Posterior vena cava (tissue), 2 donors: ENCODE measurements around the gene RETREG2. TPM values are rescaled to one million over a fixed set of nuclear protein-coding genes. Genes with fewer than 3 reads are reported as not detected.
A peak's percentile ranks its signal among the peaks of the same experiment; 100 is the strongest.

Experiments used
- DNase-seq: peaks from one replicate; pipeline ENCODE4 v3.0.0-alpha.2; 2020; ENCODE audit warnings: low spot score
- intact Hi-C, 2 donors: fragments of 100-400 bp; cut with DNase I; formaldehyde crosslinking; loops; one replicate each; pipeline versions ENCODE4 v1.14.1 to v1.14.2; 2022 to 2023
- long read RNA-seq, 2 donors: library from polyadenylated mRNA; unstranded; transcript quantifications; one replicate each; pipeline ENCODE4 v2.0.0, GENCODE V29; 2020 to 2021
- total RNA-seq, 2 donors: library from RNA; stranded (reverse); fragmentation: NEBNext Ultra II Directional; extraction: Animal tissue kit (Norgen Biotek cat#: 25700); gene quantifications; one replicate each; pipeline ENCODE4 v1.2.1, GENCODE V29; 2021
- donor health status: DM: yes; HTN: yes; CAD: no.
- donor health status: DM: yes; HTN: yes; CAD: no.

The RETREG2 gene
- total RNA-seq, result 10 to 100 TPM; 54.4 to 56.8 TPM
- long read RNA-seq, donor 1, full-length matches to known transcripts, result 12 of 19 reads
- long read RNA-seq, donor 1, partial matches to known transcripts, result 1 of 19 reads
- long read RNA-seq, donor 1, other reads (novel, unspliced or antisense), result 6 of 19 reads
- long read RNA-seq, donor 2, full-length matches to known transcripts, result 2 of 25 reads
- long read RNA-seq, donor 2, partial matches to known transcripts, result 4 of 25 reads
- long read RNA-seq, donor 2, other reads (novel, unspliced or antisense), result 19 of 25 reads

GRCh38 chr2:219177552-219178376 lies at the start of gene RETREG2:
RETREG2 (plus strand) TSS chr2:219178275; CDS start chr2:219178353, 78 bp downstream.
- DNase-seq, result peak; percentile 95
- intact Hi-C loops, result loop anchor here in 1 of 2 donors (5.0 kb wide), 1 partner anchor 40 kb away; the partner anchor contains the start of gene ABCB6

- no peak for DNase-seq
- intact Hi-C loops, result no loop called here
These were observed 49.7 kb upstream of the RETREG2 start for GRCh38 chr2:219128396-219128795.

- DNase-seq, result no peak
- intact Hi-C loops, result no loop called here
These were observed 48.5 kb upstream of the RETREG2 start for GRCh38 chr2:219129589-219129988.

GRCh38 chr2:219131327-219131726 lies 46.7 kb upstream of the RETREG2 start:
- intact Hi-C loops, result no loop called here

GRCh38 chr2:219131744-219132143 lies 46.3 kb upstream of the RETREG2 start:
- DNase-seq, result no peak
- intact Hi-C loops, result no loop called here

More at GRCh38 chr2:219131327-219131726, 46.7 kb upstream of the RETREG2 start:
- DNase-seq, result no peak

GRCh38 chr2:219133976-219134375 lies 44.1 kb upstream of the RETREG2 start:
- intact Hi-C loops, result no loop called here
- DNase-seq, result no peak

GRCh38 chr2:219140722-219141121 lies 37.4 kb upstream of the RETREG2 start:
- intact Hi-C loops, result no loop called here
- no peak for DNase-seq

- intact Hi-C loops, result no loop called here
- no peak for DNase-seq
These were observed 35.7 kb upstream of the RETREG2 start for GRCh38 chr2:219142329-219142728.

GRCh38 chr2:219149667-219150066 lies 28.4 kb upstream of the RETREG2 start:
- DNase-seq, result no peak
- intact Hi-C loops, result no loop called here

GRCh38 chr2:219155054-219155644 lies 22.9 kb upstream of the RETREG2 start:
- intact Hi-C loops, result no loop called here
- DNase-seq, result no peak

GRCh38 chr2:219157396-219157795 lies 20.7 kb upstream of the RETREG2 start:
- DNase-seq, result no peak
- intact Hi-C loops, result no loop called here

GRCh38 chr2:219158025-219158424 lies 20.1 kb upstream of the RETREG2 start:
- intact Hi-C loops, result no loop called here
- no peak for DNase-seq

- no peak for DNase-seq
- intact Hi-C loops, result no loop called here
These were observed 19.5 kb upstream of the RETREG2 start for GRCh38 chr2:219158586-219158985.

GRCh38 chr2:219159771-219160185 lies 18.3 kb upstream of the RETREG2 start:
- DNase-seq, result no peak
- intact Hi-C loops, result loop anchor here (5.0 to 10.0 kb wide), 2 partner anchors 138 to 225 kb away; partner anchors contain the start of gene DNPEP (in 1 of the 2)

GRCh38 chr2:219160186-219161017 lies 17.7 kb upstream of the RETREG2 start, which contains the start of gene NHEJ1:
NHEJ1 (minus strand) TSS chr2:219160815; CDS start chr2:219158362, 2,453 bp downstream.
- peak; percentile 99 for DNase-seq
- intact Hi-C loops, result loop anchor here (5.0 to 10.0 kb wide), 2 partner anchors 137 to 224 kb away; partner anchors contain the start of gene DNPEP (in 1 of the 2)

GRCh38 chr2:219161097-219161496 lies 17.0 kb upstream of the RETREG2 start:
- intact Hi-C loops, result loop anchor here (5.0 to 10.0 kb wide), 2 partner anchors 136 to 224 kb away; partner anchors contain the start of gene DNPEP (in 1 of the 2)

GRCh38 chr2:219163156-219163555 lies 14.9 kb upstream of the RETREG2 start:
- no peak for DNase-seq
- intact Hi-C loops, result loop anchor here (5.0 to 10.0 kb wide), 2 partner anchors 134 to 222 kb away; partner anchors contain the start of gene DNPEP (in 1 of the 2)

More at GRCh38 chr2:219161097-219161496, 17.0 kb upstream of the RETREG2 start:
- no peak for DNase-seq

GRCh38 chr2:219165058-219165911 lies 12.8 kb upstream of the RETREG2 start:
- no peak for DNase-seq
- intact Hi-C loops, result loop anchor here in 1 of 2 donors (10.0 kb wide), 1 partner anchor 220 kb away; the partner anchor contains the start of gene DNPEP
